Esophagus muscularis mucosa (tissue), 4 donors: ENCODE results near the gene VSIG8. TPM values are rescaled to one million over a fixed set of nuclear protein-coding genes. Genes with fewer than 3 reads are reported as not detected.
"Not testable (repeated sequence)": the region's sequence is repeated elsewhere in the genome, so short reads cannot be mapped to it uniquely, and the experiment has no call there.

Experiments
- DNase-seq: peaks from one replicate; pipeline ENCODE4 v3.0.0-alpha.2; 2017; ENCODE audit errors: extremely low spot score
- H3K27ac ChIP-seq, 4 donors: fragments of 200-600 bp; sonication (generic); replicated peaks in 1 of 4; 1 replicate in 3 of 4; 2 replicates in 1 of 4; pipeline ENCODE4 v1.5.1; 2016 to 2019; ENCODE audit warnings: mild to moderate bottlenecking in 1 of 4
- H3K27me3 ChIP-seq, 4 donors: fragments of 200-600 bp; sonication (generic); one replicate each; pipeline versions ENCODE4 v1.5.1 to v1.6.0; 2016 to 2019
- H3K36me3 ChIP-seq, 4 donors: fragments of 200-600 bp; sonication (generic); one replicate each; pipeline ENCODE4 v1.5.1; 2016 to 2019
- H3K4me1 ChIP-seq, 4 donors: fragments of 200-600 bp; sonication (generic); one replicate each; pipeline ENCODE4 v1.5.1; 2016 to 2019
- H3K4me3 ChIP-seq, 4 donors: fragments of 200-600 bp; sonication (generic); 1 replicate in 2 of 4; 2 replicates in 2 of 4; pipeline ENCODE4 v1.5.1; 2016 to 2019; ENCODE audit warnings: mild to moderate bottlenecking in 4 of 4, moderate library complexity in 1 of 4
- H3K9me3 ChIP-seq, 4 donors: fragments of 200-600 bp; sonication (generic); 1 replicate in 3 of 4; 2 replicates in 1 of 4; pipeline ENCODE4 v1.5.1; 2016 to 2019
- CTCF ChIP-seq, 3 experiments: fragments of 200-600 bp in 2 of 3; fragments of 450-650 bp in 1 of 3; sonication (generic) in 2 of 3; IDR thresholded peaks; one replicate each; pipeline ENCODE4 v1.5.1; 2017 to 2019; ENCODE audit warnings: antibody characterized with exemption in 3 of 3, mild to moderate bottlenecking in 2 of 3, moderate library complexity in 1 of 3
- EP300 ChIP-seq: sonication (generic); formaldehyde crosslinking; IDR thresholded peaks from one replicate; pipeline ENCODE4 v1.6.1; 2017; ENCODE audit warnings: antibody characterized with exemption
- POLR2A ChIP-seq: fragments of 450-650 bp; IDR thresholded peaks from one replicate; pipeline ENCODE4 v1.6.1; 2017; ENCODE audit warnings: antibody characterized with exemption, moderate library complexity, mild to moderate bottlenecking, low read depth
- POLR2AphosphoS5 ChIP-seq, 2 donors: sonication (generic); formaldehyde crosslinking; IDR thresholded peaks; one replicate each; pipeline ENCODE4 v1.6.1; 2017; ENCODE audit warnings: antibody characterized with exemption in 2 of 2
- WGBS: methylation state at CpG from one replicate; pipeline ENCODE4 v1.1.5; 2018; 5-methylcytosine and 5-hydroxymethylcytosine counted together
- intact Hi-C: fragments of 100-400 bp; cut with DNase I; formaldehyde crosslinking; loops from one replicate; pipeline ENCODE4 v1.15.1; 2023
- total RNA-seq, 4 donors: library from RNA; depleted of rRNA; stranded (reverse); fragments of >200 nt; gene quantifications; one replicate each; pipeline versions ENCODE4 v1.1.0 to v1.2.1, GENCODE V29; 2016

Gene VSIG8
- total RNA-seq, 4 donors from 2014 or later = not detected

- Histone ChIP-seq H3K27me3 (no peaks in the 10 kb centered on the region), H3K9me3 (no peaks in the 10 kb centered on the region), H3K27ac (no peak overlapping the region), H3K4me1 (peaks cover 11 to 19% (median 12%) of the 10 kb centered on the region in 4 donors), H3K4me3 (no peak overlapping the region), H3K36me3 (no peaks in the 10 kb centered on the region)
- no peak for DNase-seq
- TF ChIP-seq POLR2A = no peak
- no peak for TF ChIP-seq CTCF (IDR thresholded peaks at IDR 0.05)
- TF ChIP-seq EP300 = no peak
- TF ChIP-seq POLR2AphosphoS5 (IDR thresholded peaks at IDR 0.05) = no peak
- intact Hi-C loops = no loop called here
- 90% methylated on average over 3 of the region's 3 CpGs for WGBS
These were observed 40.1 kb upstream of the VSIG8 start for GRCh38 chr1:159902541-159902940.

- Histone ChIP-seq H3K4me3 (no peak overlapping the region), H3K4me1 (peaks cover 11 to 20% (median 15%) of the 10 kb centered on the region in 4 donors), H3K36me3 (no peaks in the 10 kb centered on the region), H3K9me3 (no peaks in the 10 kb centered on the region), H3K27ac (peak overlapping the region in 1 of 4 donors; percentile 53), H3K27me3 (no peaks in the 10 kb centered on the region)
- TF ChIP-seq EP300 (no peak), CTCF (IDR thresholded peaks at IDR 0.05) (no peak), POLR2AphosphoS5 (IDR thresholded peaks at IDR 0.05) (no peak), POLR2A (no peak)
- DNase-seq = no peak
- intact Hi-C loops = no loop called here
- WGBS = 91% methylated on average over 2 of the region's 2 CpGs
These were observed 38.4 kb upstream of the VSIG8 start for GRCh38 chr1:159900755-159901360.

- intact Hi-C loops = no loop called here
- H3K4me3 ChIP-seq = peak within 1 kb of the TSS in 3 of 4 donors; percentile 5 to 27 (median 24)
- H3K9me3 ChIP-seq = no peaks in the 10 kb centered on the region
- H3K27ac ChIP-seq = peak within 1 kb of the TSS in 3 of 4 donors; percentile 47 to 59 (median 53)
- no peaks in the 10 kb centered on the region for H3K36me3 ChIP-seq
- H3K4me1 ChIP-seq = peaks cover 11 to 20% (median 15%) of the 10 kb centered on the region in 4 donors
- H3K27me3 ChIP-seq = no peaks in the 10 kb centered on the region
- 20% methylated on average over 17 of the region's 30 CpGs for WGBS
- TF ChIP-seq CTCF (IDR thresholded peaks at IDR 0.05) (no peak), POLR2AphosphoS5 (IDR thresholded peaks at IDR 0.05) (peak; percentile 40 to 47)
- DNase-seq = peak; percentile 94
These were observed 37.7 kb upstream of the VSIG8 start, which contains the start of gene CFAP45 for GRCh38 chr1:159900086-159900680. CFAP45 (minus strand) TSS chr1:159900165; CDS start chr1:159900098, 67 bp downstream.

- peak overlapping the region in 1 of 4 donors; percentile 59 for H3K27ac ChIP-seq
- H3K27me3 ChIP-seq, H3K9me3 ChIP-seq, intact Hi-C loops, H3K36me3 ChIP-seq, DNase-seq: not testable (repeated sequence)
- WGBS = 92% methylated on average over 15 of the region's 15 CpGs
- peaks cover 11 to 20% (median 15%) of the 10 kb centered on the region in 4 donors for H3K4me1 ChIP-seq
- peak overlapping the region in 3 of 4 donors; percentile 5 to 27 (median 24) for H3K4me3 ChIP-seq
These were observed 37.2 kb upstream of the VSIG8 start for GRCh38 chr1:159899634-159900033.

GRCh38 chr1:159898527-159898926 is 36.1 kb upstream of the VSIG8 start:
- intact Hi-C loops = no loop called here
- Histone ChIP-seq H3K9me3 (no peaks in the 10 kb centered on the region), H3K27me3 (no peaks in the 10 kb centered on the region), H3K4me3 (no peak overlapping the region), H3K4me1 (peaks cover 11 to 20% (median 15%) of the 10 kb centered on the region in 4 donors), H3K36me3 (no peaks in the 10 kb centered on the region), H3K27ac (no peak overlapping the region)
- DNase-seq = no peak
- WGBS = 86% methylated on average over 3 of the region's 3 CpGs
- TF ChIP-seq EP300 = no peak
- no peak for TF ChIP-seq POLR2AphosphoS5 (IDR thresholded peaks at IDR 0.05)
- TF ChIP-seq POLR2A = no peak
- TF ChIP-seq CTCF (IDR thresholded peaks at IDR 0.05) = no peak
